HepG2 (cell line): ENCODE results near the gene SAMD4A. TPM values are rescaled to one million over a fixed set of nuclear protein-coding genes. Genes with fewer than 3 reads are reported as not detected.

Experiments
- ATAC-seq: fragments of 200-7000 bp; cut with Tn5 transposase; 3 replicates; pipeline ENCODE4 v1.9.1; 2020; ENCODE audit warnings: mild to moderate bottlenecking, moderate library complexity
- BruUV-seq: library from RNA; stranded (reverse); fragments of 400-500 nt; replicated peaks from 2 replicates; lab custom pipeline; 2021; lab: Mats Ljungman, UMichigan
- CTCF ChIA-PET: fragments of 300-600 bp; formaldehyde crosslinking; extraction: SDS; loops from one replicate; lab custom pipeline; 2021; ENCODE audit warnings: low total read pairs, inconsistent platforms, low intra/inter-chr PET ratio; lab: Yijun Ruan, JAX
- POLR2A ChIA-PET: fragments of 350-600 bp; sonication (Branson Sonifier 250); formaldehyde crosslinking; loops from one replicate; lab custom pipeline; 2020; ENCODE audit warnings: antibody characterized with exemption, inconsistent platforms; lab: Yijun Ruan, JAX
- DNase-seq: peaks from one replicate; pipeline ENCODE4 v3.0.0-alpha.2; 2015; ENCODE audit warnings: low spot score
- FAIRE-seq: peaks from 3 replicates; lab custom pipeline; 2011; peaks lifted over from hg19 to GRCh38; lab: Jason Lieb, UNC
- H2AFZ ChIP-seq: one replicate; pipeline ENCODE4 v1.6.1; 2011; ENCODE audit warnings: low read length, inconsistent platforms
- H3K27ac ChIP-seq: fragments of 300-600 bp; 3 replicates; pipeline ENCODE4 v1.8.0; 2011; ENCODE audit warnings: mixed run types, mild to moderate bottlenecking, mixed read lengths, low read length, inconsistent platforms; ENCODE audit not compliant: insufficient read depth; ENCODE audit errors: extremely low read length
- H3K27me3 ChIP-seq, 2 experiments: fragments of 200-600 bp in 1 of 2; 2 replicates in 1 of 2; 3 replicates in 1 of 2; pipeline versions ENCODE4 v1.6.0 to v1.8.0; 2011; ENCODE audit warnings: low read length in 2 of 2, mild to moderate bottlenecking in 2 of 2, moderate library complexity in 2 of 2, inconsistent platforms in 1 of 2; ENCODE audit not compliant: insufficient read depth in 2 of 2, control insufficient read depth in 1 of 2
- H3K36me3 ChIP-seq, 2 experiments: fragments of 200-600 bp in 1 of 2; replicated peaks in 1 of 2; 2 replicates in 1 of 2; 3 replicates in 1 of 2; pipeline versions ENCODE4 v1.5.1 to v1.8.0; 2011; ENCODE audit warnings: low read length in 2 of 2, inconsistent platforms in 1 of 2; ENCODE audit not compliant: insufficient read depth in 2 of 2, control insufficient read depth in 1 of 2
- H3K4me1 ChIP-seq: 2 replicates; pipeline ENCODE4 v1.5.1; 2012; ENCODE audit warnings: low read length, inconsistent platforms; ENCODE audit not compliant: insufficient read depth
- H3K4me2 ChIP-seq: 2 replicates; pipeline ENCODE4 v1.6.0; 2011; ENCODE audit warnings: low read depth, low read length, inconsistent platforms
- H3K4me3 ChIP-seq, 3 experiments: fragments of 200-600 bp in 1 of 3; sonication (generic), shearing (Covaris generic) in 1 of 3; replicated peaks in 1 of 3; 2 replicates each; pipeline ENCODE4 v1.5.1; 2011 to 2016; ENCODE audit warnings: low read length in 3 of 3, inconsistent platforms in 2 of 3, low read depth in 2 of 3, mild to moderate bottlenecking in 2 of 3, control low read depth in 1 of 3, mixed read lengths in 1 of 3; ENCODE audit not compliant: insufficient read depth in 1 of 3
- H3K79me2 ChIP-seq: one replicate; pipeline ENCODE4 v1.6.1; 2011; ENCODE audit warnings: low read length, inconsistent platforms; ENCODE audit not compliant: insufficient read depth
- H3K9ac ChIP-seq: 2 replicates; pipeline ENCODE4 v1.6.0; 2011; ENCODE audit warnings: mild to moderate bottlenecking, low read depth, low read length, inconsistent platforms; ENCODE audit not compliant: insufficient read depth
- H3K9me3 ChIP-seq: 2 replicates; pipeline ENCODE4 v1.5.1; 2012; ENCODE audit warnings: mild to moderate bottlenecking, low read length
- H4K20me1 ChIP-seq: 2 replicates; pipeline ENCODE4 v1.6.0; 2011; ENCODE audit warnings: inconsistent platforms, mild to moderate bottlenecking, low read length, moderate library complexity; ENCODE audit not compliant: insufficient read depth
- ARID5B ChIP-seq: IDR thresholded peaks from 2 replicates; pipeline ENCODE4 v1.4.0; 2020; ENCODE audit warnings: mild to moderate bottlenecking, missing genetic modification reagents
- FOXK1 ChIP-seq: sonication (generic); formaldehyde crosslinking; IDR thresholded peaks from 2 replicates; pipeline ENCODE4 v1.4.0; 2020; ENCODE audit warnings: low read depth, missing genetic modification reagents, borderline replicate concordance
- RFX1 ChIP-seq: fragments of 450-650 bp; IDR thresholded peaks from 2 replicates; pipeline ENCODE4 v1.6.1; 2017
- WGBS: methylation state at CpG from one replicate; pipeline ENCODE4 v1.1.6; 2017; ENCODE audit warnings: low lambda C conversion rate; 5-methylcytosine and 5-hydroxymethylcytosine counted together
- in situ Hi-C: cut with HindIII; loops from 2 replicates; pipeline ENCODE4 v1.10.0; 2017; ENCODE audit warnings: low pct_unique_long_range_greater_than_20kb; ENCODE audit not compliant: extremely low pct_ligation_motif_present
- intact Hi-C: fragments of 100-400 bp; cut with micrococcal nuclease; formaldehyde crosslinking; loops from one replicate; pipeline ENCODE4 v1.10.0; 2022; ENCODE audit not compliant: unreplicated experiment
- polyA plus RNA-seq, 8 experiments: library from polyadenylated mRNA; depleted of rRNA in 3 of 8; stranded (reverse) in 7 of 8; unstranded in 1 of 8; fragments of >200 nt; fragmentation: Illumina TruSeq in 4 of 8; extraction: Trizol in 4 of 8; gene quantifications; 2 replicates each; pipeline versions ENCODE4 v1.2.1 to v1.2.3, GENCODE V29; 2011 to 2016; ENCODE audit warnings: low read depth in 4 of 8, missing spikeins in 1 of 8, mixed read lengths in 1 of 8; ENCODE audit not compliant: insufficient read depth in 1 of 8
- total RNA-seq, 5 experiments: library from RNA; depleted of rRNA; stranded (reverse); fragments of >200 nt; fragmentation: Illumina TruSeq; extraction: Trizol; gene quantifications; 2 replicates each; pipeline ENCODE4 v1.2.3, GENCODE V29; 2016; ENCODE audit warnings: low read depth in 1 of 5

The SAMD4A gene
- total and polyA plus RNA-seq, 2 of the 13 experiments (the other 11 are each of a cell fraction or from before 2014, with no cell fraction given): 11.8 to 13.0 TPM

DNA sequence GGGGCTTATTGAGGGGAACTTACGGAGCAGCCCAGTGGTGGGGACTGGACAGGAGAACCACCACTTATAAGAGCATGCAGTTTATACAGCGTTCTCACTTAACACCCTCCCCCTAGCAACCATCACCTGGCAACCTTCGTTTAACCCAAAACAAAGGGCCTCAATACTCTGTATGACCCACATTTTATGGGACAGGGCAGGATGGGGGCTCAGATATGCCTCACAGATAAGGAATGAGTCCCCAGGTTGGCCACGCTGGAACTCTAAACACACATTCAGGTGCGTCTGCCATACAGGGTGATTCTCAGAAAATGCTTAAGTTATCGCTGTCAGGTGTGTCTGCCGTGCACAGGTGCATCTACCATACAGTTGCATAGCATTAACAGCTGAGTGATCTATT is 236.5 kb downstream of the SAMD4A start:
- WGBS: 67% methylated on average over 3 of the region's 7 CpGs
- no peak overlapping the region for H3K27ac ChIP-seq
- intact Hi-C loops (loop anchor here (10.0 kb wide), 1 partner anchor 239 kb away; the partner anchor contains the start of gene SAMD4A), in situ Hi-C loops (loop anchor here (10.0 kb wide), 1 partner anchor 239 kb away; the partner anchor contains the start of gene SAMD4A)
- no peak overlapping the region for H3K9ac ChIP-seq
- no peaks in the 10 kb centered on the region for H3K36me3 ChIP-seq
- POLR2A ChIA-PET: interaction anchor here (1.6 kb wide), 1 partner anchor 238 kb away, joined by 5 read pairs; no protein-coding TSS in a partner anchor
- no peaks in the 10 kb centered on the region for H3K9me3 ChIP-seq
- CTCF ChIA-PET: no interaction called here
- H3K4me1 ChIP-seq: peaks cover 46% of the 10 kb centered on the region
- ATAC-seq: no peak
- no peak overlapping the region for H3K4me3 ChIP-seq
- no peaks in the 10 kb centered on the region for H4K20me1 ChIP-seq
- H2AFZ ChIP-seq: no peak overlapping the region
- H3K4me2 ChIP-seq: no peak overlapping the region
- H3K79me2 ChIP-seq: no peaks in the 10 kb centered on the region
- H3K27me3 ChIP-seq: no peaks in the 10 kb centered on the region
- no TSS peak for BruUV-seq
- no peak for FAIRE-seq
- DNase-seq: no peak
- TF ChIP-seq FOXK1 (CRISPR knock-in tag) (no peak), RFX1 (peak; percentile 12; the same call in 1 of the 2 replicates), ARID5B (CRISPR knock-in tag) (no peak)
- TF ChIP-seq, all 625 proteins: peak for 1
